Measurements from ENCODE around the gene AGMAT.

- TF ChIP-seq CTCF (IDR thresholded peaks at IDR 0.05) (no peak), POLR2A (IDR thresholded peaks at IDR 0.05) (peak; percentile 83)
These were observed 32.6 kb upstream of the AGMAT start, which contains the start of gene DDI2 for GRCh38 chr1:15617173-15618076.

Measured in testis (tissue), 2 donors.